Measurements from ENCODE around the gene PPP2R2B.

PPP2R2B gene

GRCh38 chr5:146606893-146607292 lies 271.7 kb downstream of the PPP2R2B start:
- Histone ChIP-seq H2AFZ (ENCODE audit: low read length) (no peak overlapping the region), H3K27me3 (replicated peaks; ENCODE audit: insufficient read depth, low read length) (no peaks in the 10 kb centered on the region), H3K27ac (ENCODE audit: low read length) (no peak overlapping the region), H3F3A (ENCODE audit: insufficient read depth, low read length) (no peaks in the 10 kb centered on the region), H3K9ac (ENCODE audit: low read length) (no peak overlapping the region), H3K79me2 (ENCODE audit: low read length) (no peaks in the 10 kb centered on the region), H3K4me3 (ENCODE audit: low read length) (no peak overlapping the region), H3K9me3 (replicated peaks; ENCODE audit: insufficient read depth, low read length) (no peaks in the 10 kb centered on the region), H3K4me2 (ENCODE audit: low read depth, low read length) (no peak overlapping the region), H3K4me1 (ENCODE audit: low read length) (no peaks in the 10 kb centered on the region), H3K36me3 (replicated peaks; ENCODE audit: insufficient read depth, low read length) (no peaks in the 10 kb centered on the region), H4K20me1 (ENCODE audit: insufficient read depth, low read length) (no peaks in the 10 kb centered on the region), H3K9me2 (replicated peaks; ENCODE audit: insufficient read depth, low read length) (no peaks in the 10 kb centered on the region)
- no peak for TF ChIP-seq EZH2 (optimal IDR thresholded peaks at IDR 0.05; ENCODE audit: low read depth, low read length)
- TF ChIP-seq, protein P1, sequence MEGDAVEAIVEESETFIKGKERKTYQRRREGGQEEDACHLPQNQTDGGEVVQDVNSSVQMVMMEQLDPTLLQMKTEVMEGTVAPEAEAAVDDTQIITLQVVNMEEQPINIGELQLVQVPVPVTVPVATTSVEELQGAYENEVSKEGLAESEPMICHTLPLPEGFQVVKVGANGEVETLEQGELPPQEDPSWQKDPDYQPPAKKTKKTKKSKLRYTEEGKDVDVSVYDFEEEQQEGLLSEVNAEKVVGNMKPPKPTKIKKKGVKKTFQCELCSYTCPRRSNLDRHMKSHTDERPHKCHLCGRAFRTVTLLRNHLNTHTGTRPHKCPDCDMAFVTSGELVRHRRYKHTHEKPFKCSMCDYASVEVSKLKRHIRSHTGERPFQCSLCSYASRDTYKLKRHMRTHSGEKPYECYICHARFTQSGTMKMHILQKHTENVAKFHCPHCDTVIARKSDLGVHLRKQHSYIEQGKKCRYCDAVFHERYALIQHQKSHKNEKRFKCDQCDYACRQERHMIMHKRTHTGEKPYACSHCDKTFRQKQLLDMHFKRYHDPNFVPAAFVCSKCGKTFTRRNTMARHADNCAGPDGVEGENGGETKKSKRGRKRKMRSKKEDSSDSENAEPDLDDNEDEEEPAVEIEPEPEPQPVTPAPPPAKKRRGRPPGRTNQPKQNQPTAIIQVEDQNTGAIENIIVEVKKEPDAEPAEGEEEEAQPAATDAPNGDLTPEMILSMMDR (IDR thresholded peaks at IDR 0.05; ENCODE audit: low read length): no peak
- TF ChIP-seq EZH2phosphoT487 (IDR thresholded peaks at IDR 0.05; ENCODE audit: low read length): no peak
- DNase-seq: no peak

- no peaks in the 10 kb centered on the region for H3K36me3 ChIP-seq (replicated peaks; ENCODE audit: insufficient read depth, low read length)
- TF ChIP-seq, protein P1 (IDR thresholded peaks at IDR 0.05; ENCODE audit: low read length): no peak
- TF ChIP-seq EZH2 (optimal IDR thresholded peaks at IDR 0.05; ENCODE audit: low read depth, low read length) (no peak), EZH2phosphoT487 (IDR thresholded peaks at IDR 0.05; ENCODE audit: low read length) (no peak)
- DNase-seq: no peak
Measured at GRCh38 chr5:146600376-146600775, 278.2 kb downstream of the PPP2R2B start.

DNA sequence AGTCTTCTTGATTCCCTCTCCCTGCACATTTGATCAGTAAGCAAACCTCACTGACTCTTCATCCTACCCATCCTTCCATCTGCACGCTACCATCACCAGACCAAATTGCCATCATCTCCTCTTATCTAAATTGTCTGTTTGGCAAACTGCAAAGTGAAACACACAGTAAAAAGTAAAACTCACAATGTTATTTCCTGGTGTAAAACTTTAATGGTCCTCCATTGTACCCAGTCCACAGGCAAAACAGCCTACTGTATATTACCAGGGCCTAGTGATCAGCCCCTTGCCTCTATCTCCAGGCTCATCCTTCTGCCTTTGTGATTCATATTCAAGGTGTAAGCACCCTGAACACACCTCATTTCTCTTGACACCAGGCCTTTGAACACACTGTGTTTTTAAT lies 279.3 kb downstream of the PPP2R2B start:
- H3K27me3 ChIP-seq (replicated peaks; ENCODE audit: insufficient read depth, low read length): no peaks in the 10 kb centered on the region
- H3F3A ChIP-seq (ENCODE audit: insufficient read depth, low read length): no peaks in the 10 kb centered on the region
- H3K79me2 ChIP-seq (ENCODE audit: low read length): no peaks in the 10 kb centered on the region
- no peaks in the 10 kb centered on the region for H4K20me1 ChIP-seq (ENCODE audit: insufficient read depth, low read length)
- H3K4me2 ChIP-seq (ENCODE audit: low read depth, low read length): no peak overlapping the region
- H3K27ac ChIP-seq (ENCODE audit: low read length): no peak overlapping the region
- H3K4me3 ChIP-seq (ENCODE audit: low read length): no peak overlapping the region
- no peak overlapping the region for H2AFZ ChIP-seq (ENCODE audit: low read length)
- H3K4me1 ChIP-seq (ENCODE audit: low read length): no peaks in the 10 kb centered on the region
- no peaks in the 10 kb centered on the region for H3K36me3 ChIP-seq (replicated peaks; ENCODE audit: insufficient read depth, low read length)
- H3K9ac ChIP-seq (ENCODE audit: low read length): no peak overlapping the region
- TF ChIP-seq EZH2phosphoT487 (IDR thresholded peaks at IDR 0.05; ENCODE audit: low read length): no peak
- TF ChIP-seq EZH2 (optimal IDR thresholded peaks at IDR 0.05; ENCODE audit: low read depth, low read length): no peak
- TF ChIP-seq, protein P1 (IDR thresholded peaks at IDR 0.05; ENCODE audit: low read length): no peak
- no peaks in the 10 kb centered on the region for H3K9me2 ChIP-seq (replicated peaks; ENCODE audit: insufficient read depth, low read length)
- H3K9me3 ChIP-seq (replicated peaks; ENCODE audit: insufficient read depth, low read length): no peaks in the 10 kb centered on the region
- DNase-seq: no peak

More at GRCh38 chr5:146600376-146600775, 278.2 kb downstream of the PPP2R2B start:
- Histone ChIP-seq H3K79me2 (ENCODE audit: low read length) (no peaks in the 10 kb centered on the region), H3K4me2 (ENCODE audit: low read depth, low read length) (no peak overlapping the region), H3K4me3 (ENCODE audit: low read length) (no peak overlapping the region), H3K27me3 (replicated peaks; ENCODE audit: insufficient read depth, low read length) (no peaks in the 10 kb centered on the region), H3K9me3 (replicated peaks; ENCODE audit: insufficient read depth, low read length) (no peaks in the 10 kb centered on the region), H3K9ac (ENCODE audit: low read length) (no peak overlapping the region), H4K20me1 (ENCODE audit: insufficient read depth, low read length) (no peaks in the 10 kb centered on the region), H3K27ac (ENCODE audit: low read length) (no peak overlapping the region), H2AFZ (ENCODE audit: low read length) (no peak overlapping the region), H3K4me1 (ENCODE audit: low read length) (no peaks in the 10 kb centered on the region), H3K9me2 (replicated peaks; ENCODE audit: insufficient read depth, low read length) (no peaks in the 10 kb centered on the region), H3F3A (ENCODE audit: insufficient read depth, low read length) (no peaks in the 10 kb centered on the region)
